ENCODE measurements around the gene THADA.

GRCh38 chr2:43522177-43522576 lies 73.7 kb downstream of the THADA start:
- no peak for TF ChIP-seq CTCF (IDR thresholded peaks at IDR 0.05; ENCODE audit: low read depth, low read length, poor library complexity, severe bottlenecking)
- no peak for TF ChIP-seq EZH2phosphoT487 (IDR thresholded peaks at IDR 0.05; ENCODE audit: borderline replicate concordance, low read length)

All from DOHH2 (cell line).